NCI-H748 (cell line): ENCODE results near the gene COL18A1.

Source experiments
- DNase-seq: peaks from one replicate; lab custom pipeline; 2025; ENCODE audit not compliant: unreplicated experiment; lab: John Stamatoyannopoulos, UW

COL18A1 gene

GRCh38 chr21:45476582-45476981, 71.6 kb downstream of the COL18A1 start:
- no peak for DNase-seq

- no peak for DNase-seq
Measured at GRCh38 chr21:45477176-45478114, 72.5 kb downstream of the COL18A1 start.

- peak; percentile 55 for DNase-seq
Measured at GRCh38 chr21:45478115-45478801, 73.3 kb downstream of the COL18A1 start.

GRCh38 chr21:45478816-45479669, 74.1 kb downstream of the COL18A1 start:
- DNase-seq: no peak

GRCh38 chr21:45479691-45480675, 75.0 kb downstream of the COL18A1 start:
- no peak for DNase-seq

- no peak for DNase-seq
Measured at GRCh38 chr21:45480701-45481500, 75.9 kb downstream of the COL18A1 start.

GRCh38 chr21:45481566-45481965, 76.6 kb downstream of the COL18A1 start:
- no peak for DNase-seq

GRCh38 chr21:45481977-45482898, 77.3 kb downstream of the COL18A1 start:
- DNase-seq: no peak

GRCh38 chr21:45482899-45483821, 78.2 kb downstream of the COL18A1 start:
- DNase-seq: no peak

- DNase-seq: no peak
Measured at GRCh38 chr21:45484318-45484717, 79.4 kb downstream of the COL18A1 start.

GRCh38 chr21:45485686-45486442, 80.9 kb downstream of the COL18A1 start:
- DNase-seq: no peak

GRCh38 chr21:45486443-45487160, 81.6 kb downstream of the COL18A1 start:
- no peak for DNase-seq

- DNase-seq: no peak
Measured at GRCh38 chr21:45487161-45487806, 82.3 kb downstream of the COL18A1 start.

GRCh38 chr21:45487891-45488600, 83.1 kb downstream of the COL18A1 start:
- no peak for DNase-seq
